Transverse colon (tissue), 3 donors: ENCODE measurements around the gene TIMM8A.

ENCODE experiments used
- POLR2A ChIP-seq: fragments of 450-650 bp; IDR thresholded peaks from one replicate; pipeline ENCODE4 v1.6.1; 2016; ENCODE audit warnings: antibody characterized with exemption, mild to moderate bottlenecking, moderate library complexity
- TF ChIP-seq, protein P1 (sequence below), 5 experiments: fragments of 200-600 bp in 3 of 5; fragments of 450-650 bp in 2 of 5; sonication (generic) in 3 of 5; IDR thresholded peaks; 1 replicate in 2 of 5; 2 replicates in 3 of 5; pipeline ENCODE4 v1.5.1; 2016 to 2017; ENCODE audit warnings: antibody characterized with exemption in 5 of 5, inconsistent platforms in 3 of 5, mild to moderate bottlenecking in 2 of 5, moderate library complexity in 1 of 5

DNA sequence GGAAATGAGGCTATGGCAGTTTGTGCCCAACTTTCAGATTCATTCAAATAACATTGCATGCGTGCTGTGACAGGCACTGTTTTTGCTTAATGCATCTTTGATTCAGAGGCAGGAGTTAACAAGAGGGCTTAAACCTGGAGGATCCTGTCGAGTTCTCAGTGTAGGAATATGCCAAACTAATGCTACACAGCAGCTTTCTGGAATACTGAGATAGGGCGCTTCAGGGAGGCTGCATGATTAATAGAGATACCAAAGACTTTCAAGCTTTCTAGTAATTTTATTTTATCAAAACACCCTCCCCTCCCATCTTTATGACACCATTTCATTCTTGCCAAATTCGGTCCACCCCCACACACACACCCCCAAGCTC is 636 bp upstream of the TIMM8A start:
- TF ChIP-seq, protein P1, sequence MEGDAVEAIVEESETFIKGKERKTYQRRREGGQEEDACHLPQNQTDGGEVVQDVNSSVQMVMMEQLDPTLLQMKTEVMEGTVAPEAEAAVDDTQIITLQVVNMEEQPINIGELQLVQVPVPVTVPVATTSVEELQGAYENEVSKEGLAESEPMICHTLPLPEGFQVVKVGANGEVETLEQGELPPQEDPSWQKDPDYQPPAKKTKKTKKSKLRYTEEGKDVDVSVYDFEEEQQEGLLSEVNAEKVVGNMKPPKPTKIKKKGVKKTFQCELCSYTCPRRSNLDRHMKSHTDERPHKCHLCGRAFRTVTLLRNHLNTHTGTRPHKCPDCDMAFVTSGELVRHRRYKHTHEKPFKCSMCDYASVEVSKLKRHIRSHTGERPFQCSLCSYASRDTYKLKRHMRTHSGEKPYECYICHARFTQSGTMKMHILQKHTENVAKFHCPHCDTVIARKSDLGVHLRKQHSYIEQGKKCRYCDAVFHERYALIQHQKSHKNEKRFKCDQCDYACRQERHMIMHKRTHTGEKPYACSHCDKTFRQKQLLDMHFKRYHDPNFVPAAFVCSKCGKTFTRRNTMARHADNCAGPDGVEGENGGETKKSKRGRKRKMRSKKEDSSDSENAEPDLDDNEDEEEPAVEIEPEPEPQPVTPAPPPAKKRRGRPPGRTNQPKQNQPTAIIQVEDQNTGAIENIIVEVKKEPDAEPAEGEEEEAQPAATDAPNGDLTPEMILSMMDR (IDR thresholded peaks at IDR 0.05) = no peak
- no peak for TF ChIP-seq POLR2A
